H9 (cell line): ENCODE measurements around the gene ATP12A. TPM values are rescaled to one million over a fixed set of nuclear protein-coding genes. Genes with fewer than 3 reads are reported as not detected.

Source experiments
- DNase-seq: peaks from one replicate; pipeline ENCODE4 v3.0.0-alpha.2; 2017
- H2AFZ ChIP-seq: one replicate; pipeline ENCODE4 v1.6.1; 2013; ENCODE audit warnings: mild to moderate bottlenecking, low read length, control low read depth, moderate library complexity
- H2AK5ac ChIP-seq: 2 replicates; pipeline ENCODE4 v1.6.1; 2013; ENCODE audit warnings: low read length, control low read depth, mixed read lengths; ENCODE audit not compliant: insufficient read length
- H2BK120ac ChIP-seq: one replicate; pipeline ENCODE4 v1.6.1; 2013; ENCODE audit warnings: low read depth, mild to moderate bottlenecking, low read length, control low read depth, inconsistent platforms; ENCODE audit not compliant: poor library complexity, severe bottlenecking
- H2BK12ac ChIP-seq: 2 replicates; pipeline ENCODE4 v1.6.1; 2013; ENCODE audit warnings: low read length, control low read depth, mixed read lengths, low read depth; ENCODE audit not compliant: insufficient read length
- H2BK15ac ChIP-seq: 2 replicates; pipeline ENCODE4 v1.6.1; 2013; ENCODE audit warnings: low read depth, low read length, control low read depth
- H2BK20ac ChIP-seq: one replicate; pipeline ENCODE4 v1.6.1; 2013; ENCODE audit warnings: low read depth, mild to moderate bottlenecking, low read length, control low read depth, inconsistent platforms; ENCODE audit not compliant: poor library complexity, severe bottlenecking
- H2BK5ac ChIP-seq: 2 replicates; pipeline ENCODE4 v1.6.1; 2013; ENCODE audit warnings: low read length, control low read depth, mixed read lengths; ENCODE audit not compliant: insufficient read length
- H3K14ac ChIP-seq: 2 replicates; pipeline ENCODE4 v1.6.1; 2013; ENCODE audit warnings: low read length, control low read depth; ENCODE audit not compliant: insufficient read depth
- H3K18ac ChIP-seq: 2 replicates; pipeline ENCODE4 v1.6.1; 2013; ENCODE audit warnings: low read depth, mild to moderate bottlenecking, mixed read lengths, low read length, control low read depth; ENCODE audit not compliant: insufficient read length
- H3K23ac ChIP-seq: 2 replicates; pipeline ENCODE4 v1.6.1; 2013; ENCODE audit warnings: low read length, control low read depth, mixed read lengths, low read depth; ENCODE audit not compliant: insufficient read length
- H3K23me2 ChIP-seq: 2 replicates; pipeline ENCODE4 v1.6.1; 2013; ENCODE audit warnings: low read depth, mild to moderate bottlenecking, mixed read lengths, low read length, control low read depth; ENCODE audit not compliant: insufficient read length, poor library complexity, severe bottlenecking
- H3K27ac ChIP-seq: 2 replicates; pipeline ENCODE4 v1.5.1; 2013; ENCODE audit warnings: low read length, control low read depth, mixed read lengths, low read depth; ENCODE audit not compliant: insufficient read length
- H3K27me3 ChIP-seq: 2 replicates; pipeline ENCODE4 v1.6.1; 2013; ENCODE audit warnings: low read length, control low read depth, inconsistent platforms; ENCODE audit not compliant: insufficient read depth
- H3K4ac ChIP-seq: 2 replicates; pipeline ENCODE4 v1.6.1; 2013; ENCODE audit warnings: low read depth, mild to moderate bottlenecking, control low read depth, inconsistent platforms, low read length, moderate library complexity
- H3K4me1 ChIP-seq: 2 replicates; pipeline ENCODE4 v1.6.1; 2013; ENCODE audit warnings: low read length, control low read depth, inconsistent platforms; ENCODE audit not compliant: insufficient read depth
- H3K4me2 ChIP-seq: 2 replicates; pipeline ENCODE4 v1.6.1; 2013; ENCODE audit warnings: low read length, control low read depth, mixed read lengths; ENCODE audit not compliant: insufficient read length, insufficient read depth
- H3K56ac ChIP-seq: 2 replicates; pipeline ENCODE4 v1.6.1; 2013; ENCODE audit warnings: low read depth, mild to moderate bottlenecking, mixed read lengths, low read length, control low read depth; ENCODE audit not compliant: insufficient read length
- H3K79me1 ChIP-seq: 2 replicates; pipeline ENCODE4 v1.6.1; 2013; ENCODE audit warnings: low read depth, mild to moderate bottlenecking, moderate library complexity, low read length, control low read depth, inconsistent platforms; ENCODE audit not compliant: insufficient read depth, poor library complexity, severe bottlenecking
- H3K79me2 ChIP-seq: 2 replicates; pipeline ENCODE4 v1.6.1; 2013; ENCODE audit warnings: low read length, control low read depth, inconsistent platforms; ENCODE audit not compliant: insufficient read depth
- H3K9ac ChIP-seq: 2 replicates; pipeline ENCODE4 v1.6.1; 2013; ENCODE audit warnings: low read length, control low read depth, mixed read lengths; ENCODE audit not compliant: insufficient read length; ENCODE audit errors: extremely low read depth
- H3K9me3 ChIP-seq: one replicate; pipeline ENCODE4 v1.6.1; 2013; ENCODE audit warnings: low read depth, low read length, inconsistent platforms; ENCODE audit not compliant: control insufficient read depth
- H3T11ph ChIP-seq: one replicate; pipeline ENCODE4 v1.6.1; 2013; ENCODE audit warnings: mild to moderate bottlenecking, low read length, control low read depth, inconsistent platforms
- H4K20me1 ChIP-seq: one replicate; pipeline ENCODE4 v1.6.1; 2013; ENCODE audit not compliant: control insufficient read depth, insufficient read length, insufficient read depth
- H4K5ac ChIP-seq: 2 replicates; pipeline ENCODE4 v1.6.1; 2013; ENCODE audit warnings: low read depth, mild to moderate bottlenecking, mixed read lengths, low read length, control low read depth; ENCODE audit not compliant: insufficient read length
- H4K8ac ChIP-seq: replicated peaks from 2 replicates; pipeline ENCODE4 v1.6.1; 2013; ENCODE audit warnings: low read length, control low read depth, mixed read lengths, low read depth; ENCODE audit not compliant: insufficient read length
- H4K91ac ChIP-seq: 2 replicates; pipeline ENCODE4 v1.6.1; 2013; ENCODE audit warnings: low read depth, mild to moderate bottlenecking, moderate library complexity, mixed read lengths, low read length, control low read depth; ENCODE audit not compliant: insufficient read length
- H3K27ac Mint-ChIP-seq, 3 experiments: 2 replicates in 2 of 3; 3 replicates in 1 of 3; pipeline ENCODE4 v1.8.0; 2020 to 2021; ENCODE audit warnings: mixed read lengths in 3 of 3, mild to moderate bottlenecking in 1 of 3, moderate library complexity in 1 of 3
- H3K27me3 Mint-ChIP-seq: 2 replicates; pipeline ENCODE4 v1.8.0; 2021; ENCODE audit warnings: low read depth, mild to moderate bottlenecking, moderate library complexity, mixed read lengths
- H3K36me3 Mint-ChIP-seq, 3 experiments: 2 replicates in 2 of 3; 3 replicates in 1 of 3; pipeline ENCODE4 v1.8.0; 2020 to 2021; ENCODE audit warnings: low read depth in 3 of 3, mixed read lengths in 3 of 3; ENCODE audit not compliant: insufficient read depth in 1 of 3
- H3K4me1 Mint-ChIP-seq, 2 experiments: 2 replicates each; pipeline ENCODE4 v1.8.0; 2020; ENCODE audit warnings: mixed read lengths in 2 of 2
- H3K4me3 Mint-ChIP-seq, 2 experiments: 2 replicates in 1 of 2; 3 replicates in 1 of 2; pipeline ENCODE4 v1.8.0; 2020 to 2021; ENCODE audit warnings: mild to moderate bottlenecking in 2 of 2, mixed read lengths in 2 of 2, moderate library complexity in 1 of 2
- H3K9me3 Mint-ChIP-seq, 2 experiments: 2 replicates in 1 of 2; 3 replicates in 1 of 2; pipeline ENCODE4 v1.8.0; 2020; ENCODE audit warnings: mild to moderate bottlenecking in 2 of 2, mixed read lengths in 2 of 2, moderate library complexity in 1 of 2
- WGBS: extraction: QIAGEN DNeasy Blood & Tissue Kit; methylation state at CpG from one replicate; pipeline ENCODE4 v1.1.7; 2013; ENCODE audit warnings: missing lambda C conversion rate, low lambda C conversion rate, mixed read lengths; ENCODE audit not compliant: insufficient read length; ENCODE audit errors: extremely low coverage; 5-methylcytosine and 5-hydroxymethylcytosine counted together
- total RNA-seq: library from RNA; stranded (reverse); gene quantifications from 2 replicates; pipeline ENCODE4 v1.2.1, GENCODE V29; 2021
- TF ChIP-seq, protein P1 (sequence below): fragments of 200-600 bp; sonication (generic); conservative IDR thresholded peaks from 3 replicates; pipeline ENCODE4 v1.8.0; 2021; ENCODE audit warnings: antibody characterized with exemption, mild to moderate bottlenecking

The ATP12A gene
- total RNA-seq, 1 experiment from 2014 or later = 0.94 TPM

DNA sequence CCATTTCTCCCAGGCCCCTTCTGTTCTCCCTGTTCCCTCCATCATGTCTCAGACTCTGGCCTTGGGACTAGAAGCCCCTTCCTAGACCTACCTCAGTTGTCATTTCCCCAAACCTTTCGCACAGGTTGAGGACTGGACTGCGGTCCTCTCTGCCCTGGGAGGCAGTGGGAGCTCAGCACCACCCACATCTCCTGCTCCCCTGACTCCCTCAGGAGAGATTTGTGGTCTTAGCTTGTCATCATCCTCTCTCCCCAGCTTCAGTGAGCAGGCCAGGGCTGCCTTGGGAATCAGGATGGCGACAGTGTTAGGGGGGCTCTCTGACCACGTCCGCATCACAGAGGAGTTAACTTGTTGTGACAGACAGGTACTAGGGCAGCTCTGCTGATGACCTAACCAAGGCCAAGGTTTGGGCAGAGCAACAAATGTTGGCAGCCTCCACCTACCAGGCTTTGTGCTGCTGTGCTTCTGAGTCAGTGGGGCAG lies 58.2 kb downstream of the ATP12A start:
- Histone ChIP-seq H3K23ac (no peak overlapping the region), H2BK20ac (no peak overlapping the region), H3T11ph (no peak overlapping the region), H3K9me3 (no peaks in the 10 kb centered on the region), H2BK120ac (no peak overlapping the region), H3K4me2 (no peak overlapping the region), H4K8ac (no peak overlapping the region), H3K79me2 (no peaks in the 10 kb centered on the region), H3K27me3 (no peaks in the 10 kb centered on the region; the same call in 1 of the 2 replicates), H4K91ac (no peak overlapping the region), H3K27ac (no peak overlapping the region), H2BK12ac (no peak overlapping the region), H4K5ac (no peak overlapping the region), H2BK15ac (no peak overlapping the region), H2AK5ac (no peak overlapping the region), H3K18ac (no peak overlapping the region), H3K79me1 (no peaks in the 10 kb centered on the region), H3K23me2 (no peaks in the 10 kb centered on the region), H3K14ac (no peak overlapping the region), H4K20me1 (no peaks in the 10 kb centered on the region), H2AFZ (no peak overlapping the region), H2BK5ac (no peak overlapping the region), H3K56ac (no peak overlapping the region), H3K9ac (no peak overlapping the region), H3K4me1 (no peaks in the 10 kb centered on the region), H3K4ac (no peak overlapping the region)
- no peak for DNase-seq
- no peaks in the 10 kb centered on the region; a peak in 1 of 7 replicates for H3K36me3 Mint-ChIP-seq
- H3K4me3 Mint-ChIP-seq = no peak overlapping the region
- H3K27ac Mint-ChIP-seq = no peak overlapping the region
- no CpG with 5 or more reads among the region's 5 CpGs for WGBS
- H3K4me1 Mint-ChIP-seq = peaks cover 11% of the 10 kb centered on the region in 2 experiments
- TF ChIP-seq, protein P1, sequence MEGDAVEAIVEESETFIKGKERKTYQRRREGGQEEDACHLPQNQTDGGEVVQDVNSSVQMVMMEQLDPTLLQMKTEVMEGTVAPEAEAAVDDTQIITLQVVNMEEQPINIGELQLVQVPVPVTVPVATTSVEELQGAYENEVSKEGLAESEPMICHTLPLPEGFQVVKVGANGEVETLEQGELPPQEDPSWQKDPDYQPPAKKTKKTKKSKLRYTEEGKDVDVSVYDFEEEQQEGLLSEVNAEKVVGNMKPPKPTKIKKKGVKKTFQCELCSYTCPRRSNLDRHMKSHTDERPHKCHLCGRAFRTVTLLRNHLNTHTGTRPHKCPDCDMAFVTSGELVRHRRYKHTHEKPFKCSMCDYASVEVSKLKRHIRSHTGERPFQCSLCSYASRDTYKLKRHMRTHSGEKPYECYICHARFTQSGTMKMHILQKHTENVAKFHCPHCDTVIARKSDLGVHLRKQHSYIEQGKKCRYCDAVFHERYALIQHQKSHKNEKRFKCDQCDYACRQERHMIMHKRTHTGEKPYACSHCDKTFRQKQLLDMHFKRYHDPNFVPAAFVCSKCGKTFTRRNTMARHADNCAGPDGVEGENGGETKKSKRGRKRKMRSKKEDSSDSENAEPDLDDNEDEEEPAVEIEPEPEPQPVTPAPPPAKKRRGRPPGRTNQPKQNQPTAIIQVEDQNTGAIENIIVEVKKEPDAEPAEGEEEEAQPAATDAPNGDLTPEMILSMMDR = no peak
- H3K27me3 Mint-ChIP-seq = peaks cover 15% of the 10 kb centered on the region
- H3K9me3 Mint-ChIP-seq = no peaks in the 10 kb centered on the region; a peak in 2 of 5 replicates
